GM06990 (cell line): Measurements from ENCODE around the gene C20orf204.

Experiments
- DNase-seq: peaks from one replicate; pipeline ENCODE4 v3.0.0-alpha.2; 2011; ENCODE audit not compliant: insufficient read length; ENCODE audit errors: extremely low read depth
- H3K27me3 ChIP-seq: replicated peaks from 2 replicates; pipeline ENCODE4 v1.6.0; 2011; ENCODE audit warnings: low read length; ENCODE audit not compliant: control insufficient read depth, insufficient read depth
- H3K36me3 ChIP-seq: 2 replicates; pipeline ENCODE4 v1.5.1; 2011; ENCODE audit warnings: low read length; ENCODE audit not compliant: control insufficient read depth, insufficient read depth
- H3K4me3 ChIP-seq: replicated peaks from 2 replicates; pipeline ENCODE4 v1.5.1; 2011; ENCODE audit warnings: low read depth, mild to moderate bottlenecking, control low read depth, low read length
- CTCF ChIP-seq: IDR thresholded peaks from 2 replicates; pipeline ENCODE4 v1.5.1; 2011; ENCODE audit warnings: low read length, control low read depth, mild to moderate bottlenecking, inconsistent platforms; ENCODE audit not compliant: insufficient read depth, poor library complexity, severe bottlenecking

The C20orf204 gene

GRCh38 chr20:64015635-64016034 is 20.3 kb upstream of the C20orf204 start:
- H3K27me3 ChIP-seq = no peaks in the 10 kb centered on the region
- DNase-seq = no peak
- peaks cover 26% of the 10 kb centered on the region for H3K36me3 ChIP-seq
- H3K4me3 ChIP-seq = no peak overlapping the region
- no peak for TF ChIP-seq CTCF

GRCh38 chr20:64021124-64021975 is 14.6 kb upstream of the C20orf204 start:
- DNase-seq = no peak
- Histone ChIP-seq H3K27me3 (no peaks in the 10 kb centered on the region), H3K4me3 (no peak overlapping the region), H3K36me3 (peaks cover 52% of the 10 kb centered on the region)
- TF ChIP-seq CTCF = no peak

- no peak for TF ChIP-seq CTCF
- no peaks in the 10 kb centered on the region for H3K27me3 ChIP-seq
- peaks cover 62% of the 10 kb centered on the region for H3K36me3 ChIP-seq
- DNase-seq = no peak
- H3K4me3 ChIP-seq = no peak overlapping the region
Measured at GRCh38 chr20:64022671-64023360, 13.2 kb upstream of the C20orf204 start.

GRCh38 chr20:64023361-64024140 is 12.4 kb upstream of the C20orf204 start:
- Histone ChIP-seq H3K27me3 (no peaks in the 10 kb centered on the region), H3K36me3 (peaks cover 64% of the 10 kb centered on the region), H3K4me3 (no peak overlapping the region)
- DNase-seq = no peak
- no peak for TF ChIP-seq CTCF

- TF ChIP-seq CTCF = no peak
- Histone ChIP-seq H3K36me3 (peaks cover 67% of the 10 kb centered on the region), H3K4me3 (no peak overlapping the region), H3K27me3 (no peaks in the 10 kb centered on the region)
- no peak for DNase-seq
Measured at GRCh38 chr20:64024141-64024990, 11.6 kb upstream of the C20orf204 start.
